ENCODE data around the gene WWOX.

The WWOX gene

DNA sequence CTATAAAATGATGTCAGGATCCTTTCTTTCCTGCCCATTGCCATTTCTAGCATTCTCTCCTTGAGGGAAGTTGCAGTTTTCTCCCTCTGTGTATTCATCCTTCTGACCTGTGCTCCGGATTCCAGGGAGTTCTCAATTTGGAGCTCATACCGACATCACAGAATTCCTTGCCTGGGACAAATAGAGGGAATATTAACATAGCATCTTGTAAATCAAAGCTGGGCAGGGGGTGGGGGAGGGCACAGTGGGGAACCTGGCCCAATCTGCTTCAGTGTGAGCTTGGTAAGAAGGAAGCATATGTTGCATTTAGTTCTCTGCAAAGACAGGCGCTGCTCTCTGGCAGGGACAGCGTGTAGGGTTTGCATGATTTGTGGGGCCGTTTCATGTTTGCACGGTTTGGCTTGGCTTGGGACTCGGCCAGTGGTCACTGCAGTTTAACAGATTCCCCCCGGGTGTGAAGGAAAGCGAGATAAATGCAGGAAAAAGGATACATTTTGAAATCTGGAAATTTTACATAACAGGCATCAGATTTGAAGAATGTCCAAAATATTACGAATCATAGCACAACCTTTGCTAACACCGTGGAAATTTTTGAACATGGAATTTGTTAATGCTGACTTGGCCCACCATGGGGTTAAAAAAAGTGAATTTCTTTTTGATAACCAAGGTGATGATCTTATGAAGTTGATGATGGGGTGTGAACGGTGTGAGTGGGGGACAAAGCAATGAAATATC lies 178.0 kb downstream of the WWOX start:
- DNase-seq: no peak

DNA sequence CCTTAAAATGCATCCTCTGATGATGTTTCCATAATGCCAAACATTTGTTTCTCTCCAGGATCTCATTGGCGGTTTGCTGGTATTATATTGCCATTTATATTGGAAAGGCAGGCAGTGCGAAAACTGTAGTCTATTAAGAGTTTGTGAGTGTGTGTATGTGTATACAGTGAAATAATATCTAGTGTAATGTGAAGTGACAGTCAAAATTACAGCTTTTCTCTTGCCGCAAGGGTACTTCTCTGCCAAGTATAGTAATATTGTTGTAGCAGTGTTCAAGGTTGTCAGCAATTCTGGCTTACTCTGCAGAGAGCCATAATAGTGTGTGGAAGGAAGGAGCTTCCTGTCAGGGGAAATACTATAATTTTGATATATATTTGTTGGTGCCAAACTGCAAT lies 178.6 kb downstream of the WWOX start:
- no peak for DNase-seq

- no peak for DNase-seq
Observed at GRCh38 chr16:78281115-78281514, 181.7 kb downstream of the WWOX start.

GRCh38 chr16:78283548-78284251 lies 184.2 kb downstream of the WWOX start:
- no peak for DNase-seq

GRCh38 chr16:78284326-78284725 lies 184.9 kb downstream of the WWOX start:
- DNase-seq: no peak

DNA sequence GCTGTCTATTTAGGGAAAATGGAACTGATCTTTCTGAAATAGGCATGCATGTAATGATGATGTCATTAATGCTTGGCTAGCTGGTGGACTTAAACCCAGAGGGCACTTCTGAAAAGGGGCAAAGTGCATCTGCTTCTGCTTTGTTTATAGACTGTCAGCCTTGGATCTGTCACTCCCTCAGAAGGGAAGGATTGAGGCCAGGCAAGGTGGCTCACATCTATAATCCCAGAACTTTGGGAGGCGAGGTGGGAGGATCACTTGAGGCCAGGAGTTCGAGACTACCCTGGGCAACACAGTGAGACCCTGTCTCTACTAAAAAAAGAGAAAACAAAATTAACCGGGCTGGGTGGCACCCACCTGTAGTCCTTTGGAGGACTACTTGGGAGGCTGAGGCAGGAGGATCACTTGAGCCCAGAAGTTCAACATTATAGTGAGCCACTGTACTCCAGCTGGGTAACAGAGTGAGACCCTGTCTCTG lies 185.5 kb downstream of the WWOX start:
- DNase-seq: no peak

DNA sequence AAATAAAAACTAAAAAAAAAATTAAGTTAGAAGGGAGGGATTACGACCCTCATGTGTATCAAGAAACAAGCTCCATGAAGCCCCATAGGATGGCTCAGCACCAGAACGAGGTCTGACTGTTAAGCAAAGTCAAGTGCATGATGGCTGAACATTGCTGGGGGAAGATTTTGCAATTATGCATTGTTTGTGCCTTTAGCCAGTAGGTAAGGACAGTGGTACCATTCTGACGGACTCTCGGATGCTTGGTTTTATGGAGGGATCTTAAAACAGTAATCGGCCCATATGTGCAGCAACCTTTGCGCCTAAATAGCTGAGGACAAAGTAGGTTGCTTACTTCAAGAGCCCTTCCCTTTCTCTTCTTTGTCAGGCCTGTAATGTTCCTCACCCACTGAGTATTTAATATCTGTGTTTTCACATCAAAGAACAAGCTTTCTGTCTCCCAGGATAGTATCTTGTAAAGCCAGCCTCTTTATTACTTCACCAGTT lies 186.0 kb downstream of the WWOX start:
- DNase-seq: no peak

- DNase-seq: no peak
Observed at GRCh38 chr16:78286065-78286464, 186.6 kb downstream of the WWOX start.

- no peak for DNase-seq
Observed at GRCh38 chr16:78288888-78289287, 189.4 kb downstream of the WWOX start.

GRCh38 chr16:78289373-78289772 lies 189.9 kb downstream of the WWOX start:
- no peak for DNase-seq

DNA sequence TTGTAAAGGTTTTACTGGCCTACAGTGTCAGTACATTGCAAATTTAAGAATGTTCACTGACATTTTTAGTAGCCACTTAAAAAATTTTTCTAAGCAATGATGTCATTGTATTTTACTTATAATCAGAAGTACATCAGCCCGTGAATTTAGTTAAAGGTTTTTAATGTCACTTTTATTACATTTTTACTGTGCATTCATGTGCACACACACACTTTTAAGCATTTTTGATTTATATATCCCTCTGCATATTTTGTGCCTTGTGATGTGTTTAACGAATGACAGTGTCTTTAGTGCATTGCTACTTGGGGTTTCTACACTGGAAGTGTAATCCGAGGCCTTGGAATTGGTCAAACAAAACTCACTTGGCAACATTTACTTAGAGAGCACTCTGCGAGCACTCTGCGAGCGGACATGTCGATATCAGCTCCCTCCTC lies 190.4 kb downstream of the WWOX start:
- DNase-seq: no peak

DNA sequence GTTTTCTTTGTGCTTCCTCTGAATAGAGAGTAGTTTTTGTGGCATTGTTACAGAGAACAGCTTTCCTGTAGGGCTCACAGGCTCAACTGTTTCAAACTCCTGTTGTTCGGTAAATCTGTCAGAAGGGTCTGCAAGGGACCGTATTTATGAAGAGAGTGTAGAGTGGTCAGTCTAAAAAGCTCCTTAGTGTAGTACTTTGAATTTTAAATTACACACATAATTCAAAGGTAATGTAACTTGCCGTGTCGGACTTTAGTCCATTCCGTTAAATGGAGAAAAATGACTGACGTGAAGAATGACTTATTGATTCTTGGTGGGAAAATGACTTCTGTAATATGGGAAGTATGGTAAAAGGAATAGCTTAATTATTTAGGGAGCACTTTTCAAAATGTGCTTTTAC lies 190.9 kb downstream of the WWOX start:
- no peak for DNase-seq

- DNase-seq: no peak
Observed at GRCh38 chr16:78290872-78291591, 191.6 kb downstream of the WWOX start.

- DNase-seq: no peak
Observed at GRCh38 chr16:78291604-78292003, 192.2 kb downstream of the WWOX start.

- DNase-seq: no peak
Observed at GRCh38 chr16:78292086-78292843, 192.8 kb downstream of the WWOX start.

DNA sequence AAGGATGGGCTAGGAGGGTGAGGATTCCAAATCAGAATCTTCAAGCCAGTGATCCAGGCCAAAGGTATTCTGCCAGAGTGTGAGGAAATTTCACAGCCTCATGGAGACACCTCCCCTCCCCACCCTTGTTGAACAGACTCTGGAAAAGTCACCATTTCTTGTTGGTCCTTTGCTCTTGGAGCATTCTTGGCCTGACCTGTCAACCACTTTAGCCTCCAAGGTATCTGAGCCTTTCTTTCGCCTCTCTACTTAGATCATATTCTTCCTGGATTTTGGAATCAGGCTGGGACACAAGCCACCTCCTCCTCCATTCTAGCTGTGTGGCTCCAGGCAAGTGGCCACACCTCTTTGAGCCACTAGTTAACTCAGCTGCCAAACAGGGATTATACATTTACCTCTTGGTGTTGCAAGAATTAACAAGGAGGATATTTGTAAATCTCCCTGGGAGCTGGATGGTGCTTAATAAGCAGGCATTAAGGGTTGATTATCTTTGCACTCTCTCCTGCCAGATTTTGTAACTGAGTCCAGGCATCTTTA lies 193.5 kb downstream of the WWOX start:
- no peak for DNase-seq

DNA sequence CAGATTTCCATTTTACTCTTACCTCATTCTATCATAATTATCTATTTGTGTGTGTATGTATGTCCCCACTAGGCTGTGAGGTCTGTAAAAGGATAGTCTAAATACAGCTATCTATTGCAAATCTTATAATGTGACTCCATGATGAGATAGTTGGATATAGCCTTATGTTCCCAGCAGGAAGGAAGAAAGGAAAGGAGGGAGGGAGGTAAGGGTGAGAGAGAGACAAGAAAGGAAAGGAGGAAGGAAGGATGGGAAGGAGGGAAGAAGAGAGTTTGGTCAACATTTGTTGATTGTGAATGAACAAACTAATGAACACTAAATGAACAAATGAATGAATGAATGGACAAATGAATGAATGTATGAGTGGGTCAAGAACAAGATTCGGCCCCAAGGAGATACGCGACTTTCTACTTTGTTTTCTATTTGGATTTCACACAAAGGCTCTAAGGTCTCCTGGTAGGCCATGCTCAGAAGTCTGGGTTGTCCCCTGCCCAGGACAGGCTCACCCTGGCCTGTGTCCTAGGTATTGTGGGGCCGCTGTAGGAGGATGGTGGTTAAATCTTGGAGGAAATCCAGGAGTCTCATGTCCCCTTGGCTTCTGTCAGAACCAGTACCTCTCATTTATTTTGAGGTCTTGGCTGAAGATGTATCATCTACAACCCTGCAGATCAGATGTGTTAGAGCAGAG lies 195.2 kb downstream of the WWOX start:
- DNase-seq: no peak

DNA sequence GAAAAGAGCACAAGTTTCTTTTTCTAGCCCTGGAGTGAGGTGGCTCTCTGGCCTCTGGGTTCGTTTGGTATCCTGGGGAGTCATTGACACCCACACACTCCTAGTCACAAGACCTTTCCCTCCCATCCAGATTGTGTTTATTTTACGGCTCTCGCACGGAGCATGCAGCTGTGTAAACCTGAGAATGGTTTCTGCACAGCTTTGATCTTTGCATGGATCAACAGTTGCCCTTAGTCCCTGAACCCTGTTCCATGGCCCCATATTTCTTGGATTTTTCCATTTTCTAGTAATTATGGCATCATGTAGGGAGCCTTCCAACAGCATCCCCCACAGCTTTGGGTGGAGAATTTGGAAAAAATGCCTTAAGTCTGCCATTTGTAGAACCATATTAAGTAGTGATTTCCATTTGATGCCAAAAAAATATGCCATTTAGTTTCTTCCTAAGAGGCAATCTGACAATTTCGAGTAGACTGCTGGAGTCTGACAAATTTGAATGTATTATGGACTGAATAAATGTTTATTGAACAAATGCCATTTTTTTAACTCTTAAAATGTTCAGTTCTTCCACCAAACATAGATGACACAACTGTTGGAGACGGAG lies 197.7 kb downstream of the WWOX start:
- DNase-seq: no peak

DNA sequence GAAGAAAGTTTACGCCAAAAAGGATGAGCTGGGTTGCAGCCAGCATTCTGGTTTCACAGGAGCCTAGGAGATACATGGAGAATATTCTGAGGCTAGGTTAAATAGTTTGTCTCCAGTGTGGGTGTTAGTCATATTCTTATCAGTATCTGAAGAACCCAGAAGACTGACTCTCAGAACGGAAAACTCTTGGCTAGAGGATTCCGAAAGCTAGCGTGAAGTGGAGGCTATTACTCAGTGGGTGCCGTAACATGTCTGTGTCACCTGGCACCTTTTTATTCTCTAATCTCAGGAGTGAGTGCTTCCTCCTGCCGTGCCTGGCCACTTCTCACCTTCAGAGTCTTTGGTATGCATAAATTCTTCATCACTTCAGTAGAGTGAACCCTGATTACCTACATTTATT lies 199.5 kb downstream of the WWOX start:
- no peak for DNase-seq

DNA sequence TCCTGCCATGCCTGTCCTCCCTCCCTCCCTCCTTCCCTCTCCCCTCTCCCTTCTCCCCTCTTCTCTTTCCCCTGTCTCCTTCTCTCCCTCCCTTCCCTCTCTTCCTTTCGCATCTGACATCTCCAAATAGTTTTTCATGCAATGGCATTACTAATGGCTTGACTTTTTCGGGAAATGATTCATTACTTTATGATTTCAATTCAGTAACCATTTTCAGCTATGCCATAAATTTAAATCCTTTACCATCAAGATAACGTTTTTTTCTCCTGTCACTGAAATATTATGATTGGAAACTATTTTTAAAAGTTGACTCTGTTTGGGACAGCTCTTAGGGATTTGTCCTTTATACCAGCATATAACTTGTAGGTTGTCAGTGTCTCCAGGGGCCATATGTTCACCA lies 201.0 kb downstream of the WWOX start:
- DNase-seq: no peak

- DNase-seq: no peak
Observed at GRCh38 chr16:78303946-78304345, 204.5 kb downstream of the WWOX start.

Data from T-helper 1 cell (primary cell).